CD4-positive, alpha-beta T cell (primary cell): ENCODE results near the gene CHD9NB. TPM values are rescaled to one million over a fixed set of nuclear protein-coding genes. Genes with fewer than 3 reads are reported as not detected.

Experiments
- ATAC-seq: fragments of 200-7000 bp; cut with Tn5 transposase; one replicate; pipeline ENCODE4 v1.10.0; 2022; ENCODE audit warnings: mild to moderate bottlenecking; ENCODE audit not compliant: poor library complexity
- CTCF ChIA-PET: fragments of 350-600 bp; sonication (Branson Sonifier 250); formaldehyde crosslinking; loops from one replicate; lab custom pipeline; 2021; ENCODE audit warnings: antibody characterized with exemption, inconsistent platforms; lab: Charles Lee
- POLR2A ChIA-PET: fragments of 350-600 bp; sonication (Branson Sonifier 250); formaldehyde crosslinking; loops from one replicate; lab custom pipeline; 2021; ENCODE audit warnings: antibody characterized with exemption, inconsistent platforms; lab: Charles Lee
- DNase-seq, 14 experiments: peaks; one replicate each; pipeline ENCODE4 v3.0.0-alpha.2; 2013 to 2020; ENCODE audit warnings: mixed read lengths in 2 of 14
- H3K27ac ChIP-seq, 2 donors: one replicate each; pipeline versions ENCODE4 v1.5.1 to v1.7.0; 2013; ENCODE audit warnings: low read length in 2 of 2, low read depth in 1 of 2, mild to moderate bottlenecking in 1 of 2
- H3K27me3 ChIP-seq, 2 experiments: 1 replicate in 1 of 2; 2 replicates in 1 of 2; pipeline versions ENCODE4 v1.6.1 to v1.7.0; 2013; ENCODE audit warnings: low read length in 2 of 2, control low read depth in 1 of 2, mild to moderate bottlenecking in 1 of 2, moderate library complexity in 1 of 2; ENCODE audit not compliant: insufficient read depth in 2 of 2, control insufficient read depth in 1 of 2
- H3K36me3 ChIP-seq: one replicate; pipeline ENCODE4 v1.6.1; 2013; ENCODE audit warnings: low read length, control low read depth; ENCODE audit not compliant: insufficient read depth
- H3K4me1 ChIP-seq: one replicate; pipeline ENCODE4 v1.6.1; 2013; ENCODE audit warnings: low read length, control low read depth; ENCODE audit not compliant: insufficient read depth
- H3K4me3 ChIP-seq: one replicate; pipeline ENCODE4 v1.5.1; 2013; ENCODE audit warnings: mild to moderate bottlenecking, low read length, moderate library complexity
- H3K9me3 ChIP-seq, 2 experiments: 1 replicate in 1 of 2; 2 replicates in 1 of 2; pipeline versions ENCODE4 v1.6.1 to v1.7.0; 2013; ENCODE audit warnings: low read length in 2 of 2, mild to moderate bottlenecking in 2 of 2, control low read depth in 1 of 2, moderate library complexity in 1 of 2; ENCODE audit not compliant: control insufficient read depth in 1 of 2, insufficient read depth in 1 of 2
- H3K27ac Mint-ChIP-seq: one replicate; pipeline ENCODE4 v1.8.0; 2020; ENCODE audit warnings: mixed read lengths
- H3K27me3 Mint-ChIP-seq: one replicate; pipeline ENCODE4 v1.8.0; 2021; ENCODE audit warnings: mixed read lengths
- H3K36me3 Mint-ChIP-seq: one replicate; pipeline ENCODE4 v1.8.0; 2021; ENCODE audit warnings: low read depth, mixed read lengths
- H3K4me1 Mint-ChIP-seq: one replicate; pipeline ENCODE4 v1.8.0; 2021; ENCODE audit warnings: low read depth, mixed read lengths
- H3K4me3 Mint-ChIP-seq: one replicate; pipeline ENCODE4 v1.8.0; 2020; ENCODE audit warnings: mild to moderate bottlenecking, mixed read lengths
- H3K9me3 Mint-ChIP-seq: one replicate; pipeline ENCODE4 v1.8.0; 2020; ENCODE audit warnings: mixed read lengths
- intact Hi-C, 2 experiments: fragments of 100-400 bp; cut with DNase I in 1 of 2; cut with micrococcal nuclease in 1 of 2; formaldehyde crosslinking; loops; one replicate each; pipeline versions ENCODE4 v1.15.1 to v1.9.0; 2023 to 2025; cut with DNase I, micrococcal nuclease
- total RNA-seq, 174 experiments: library from RNA in 2 of 174; stranded (reverse) in 2 of 174; gene quantifications; one replicate each; pipeline ENCODE4 v1.2.3 and lab custom pipeline; 2021 to 2026
- TF ChIP-seq, protein P1 (sequence below): fragments of 200-600 bp; IDR thresholded peaks from one replicate; pipeline ENCODE4 v1.8.0; 2022; ENCODE audit warnings: antibody characterized with exemption, mild to moderate bottlenecking

Gene CHD9NB
- total RNA-seq, 2 experiments from 2014 or later: not detected

DNA sequence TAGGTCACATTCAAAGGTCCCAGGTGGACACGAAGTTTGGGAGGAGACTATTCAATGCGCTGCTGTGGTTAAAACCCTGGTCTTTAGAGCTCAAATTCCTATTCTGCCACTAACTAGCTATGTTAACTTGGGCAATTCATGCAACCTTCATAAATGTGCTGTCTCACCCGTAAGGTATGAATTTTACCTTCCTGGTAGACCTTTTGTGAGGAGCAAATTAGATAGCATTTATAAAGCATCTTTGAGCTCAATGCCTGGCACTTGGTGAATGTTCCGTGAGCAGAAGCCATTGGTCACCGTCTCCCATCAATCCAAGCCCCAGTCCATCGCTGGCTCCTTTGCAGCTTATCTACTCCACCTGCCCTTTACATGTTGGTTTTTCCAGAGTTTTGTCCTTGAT is 16.6 kb downstream of the CHD9NB start:
- TF ChIP-seq, protein P1, sequence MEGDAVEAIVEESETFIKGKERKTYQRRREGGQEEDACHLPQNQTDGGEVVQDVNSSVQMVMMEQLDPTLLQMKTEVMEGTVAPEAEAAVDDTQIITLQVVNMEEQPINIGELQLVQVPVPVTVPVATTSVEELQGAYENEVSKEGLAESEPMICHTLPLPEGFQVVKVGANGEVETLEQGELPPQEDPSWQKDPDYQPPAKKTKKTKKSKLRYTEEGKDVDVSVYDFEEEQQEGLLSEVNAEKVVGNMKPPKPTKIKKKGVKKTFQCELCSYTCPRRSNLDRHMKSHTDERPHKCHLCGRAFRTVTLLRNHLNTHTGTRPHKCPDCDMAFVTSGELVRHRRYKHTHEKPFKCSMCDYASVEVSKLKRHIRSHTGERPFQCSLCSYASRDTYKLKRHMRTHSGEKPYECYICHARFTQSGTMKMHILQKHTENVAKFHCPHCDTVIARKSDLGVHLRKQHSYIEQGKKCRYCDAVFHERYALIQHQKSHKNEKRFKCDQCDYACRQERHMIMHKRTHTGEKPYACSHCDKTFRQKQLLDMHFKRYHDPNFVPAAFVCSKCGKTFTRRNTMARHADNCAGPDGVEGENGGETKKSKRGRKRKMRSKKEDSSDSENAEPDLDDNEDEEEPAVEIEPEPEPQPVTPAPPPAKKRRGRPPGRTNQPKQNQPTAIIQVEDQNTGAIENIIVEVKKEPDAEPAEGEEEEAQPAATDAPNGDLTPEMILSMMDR: no peak
- Histone ChIP-seq H3K36me3 (no peaks in the 10 kb centered on the region), H3K4me3 (no peak overlapping the region), H3K27me3 (no peaks in the 10 kb centered on the region), H3K4me1 (no peaks in the 10 kb centered on the region), H3K27ac (no peak overlapping the region), H3K9me3 (no peaks in the 10 kb centered on the region)
- intact Hi-C loops: no loop called here
- CTCF ChIA-PET: interaction anchor here (1.4 kb wide), 1 partner anchor 19 kb away, joined by 3 read pairs; the partner anchor contains the start of gene CHD9
- Mint-ChIP-seq H3K4me1 (no peaks in the 10 kb centered on the region), H3K9me3 (no peaks in the 10 kb centered on the region), H3K27ac (no peak overlapping the region), H3K4me3 (no peak overlapping the region), H3K27me3 (peaks cover 35% of the 10 kb centered on the region), H3K36me3 (no peaks in the 10 kb centered on the region)
- POLR2A ChIA-PET: no interaction called here
- DNase-seq: no peak
- no peak for ATAC-seq

DNA sequence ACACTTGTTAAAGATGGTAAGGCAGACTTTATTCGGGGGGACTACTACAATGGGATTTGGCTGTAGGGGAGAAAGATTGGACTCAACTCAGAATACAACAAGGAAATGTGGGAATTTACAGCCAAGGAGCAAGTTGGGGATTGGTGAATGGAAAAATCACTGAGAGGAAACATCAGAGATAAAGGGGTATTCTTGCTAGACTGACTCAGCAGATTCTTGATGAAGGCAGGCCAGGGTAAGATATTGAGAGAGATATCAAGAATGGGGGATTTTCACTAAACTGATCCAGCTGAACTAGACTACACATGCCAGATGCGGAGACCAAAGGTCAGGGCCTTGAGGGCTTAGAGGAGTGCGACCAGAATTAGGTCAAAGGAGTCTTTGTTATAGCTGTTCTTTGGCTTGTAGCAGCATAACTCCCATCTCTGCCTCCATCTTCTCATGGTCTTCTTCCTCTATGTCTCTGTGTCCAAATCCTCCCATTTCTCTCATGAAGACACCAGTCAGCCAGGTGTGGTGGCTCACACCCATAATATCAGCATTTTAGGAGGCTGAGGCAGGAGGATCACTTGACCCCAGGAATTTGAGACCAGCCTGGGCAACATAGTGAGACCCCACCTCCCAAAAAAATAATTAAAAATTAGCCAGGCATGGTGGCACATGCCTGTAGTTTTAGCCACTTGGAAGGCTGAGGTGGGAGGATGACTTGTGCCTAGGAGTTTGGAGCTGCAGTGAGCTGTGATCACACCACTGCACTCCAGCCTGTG is 17.3 kb downstream of the CHD9NB start:
- Mint-ChIP-seq H3K27me3 (peaks cover 35% of the 10 kb centered on the region), H3K9me3 (no peaks in the 10 kb centered on the region), H3K4me1 (no peaks in the 10 kb centered on the region), H3K27ac (no peak overlapping the region), H3K36me3 (no peaks in the 10 kb centered on the region), H3K4me3 (no peak overlapping the region)
- Histone ChIP-seq H3K27me3 (no peaks in the 10 kb centered on the region), H3K36me3 (no peaks in the 10 kb centered on the region), H3K4me3 (no peak overlapping the region), H3K27ac (no peak overlapping the region), H3K4me1 (no peaks in the 10 kb centered on the region), H3K9me3 (no peaks in the 10 kb centered on the region)
- ATAC-seq (no peak), DNase-seq (no peak)
- POLR2A ChIA-PET: no interaction called here
- TF ChIP-seq, protein P1: no peak
- intact Hi-C loops: no loop called here
- CTCF ChIA-PET: interaction anchor here (1.4 kb wide), 1 partner anchor 20 kb away, joined by 3 read pairs; the partner anchor contains the start of gene CHD9

DNA sequence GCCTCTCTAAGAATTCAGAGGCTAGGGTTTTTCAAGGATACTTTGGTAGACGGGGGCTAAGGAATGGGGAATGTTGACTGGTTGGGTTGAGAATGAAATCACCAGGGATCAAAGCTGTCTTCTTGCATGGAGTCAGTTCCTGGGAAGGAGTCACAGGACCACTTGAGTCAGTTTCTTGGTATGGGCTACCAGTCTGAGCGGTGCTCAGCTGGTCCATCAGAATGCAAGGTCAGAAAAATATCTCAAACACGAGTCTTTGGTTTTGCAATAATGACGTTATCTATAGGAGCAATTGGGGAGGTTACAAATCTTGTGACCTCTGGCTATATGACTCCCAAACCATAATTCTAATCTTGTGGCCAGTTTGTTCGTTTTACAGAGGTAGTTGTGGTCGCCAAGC is 18.4 kb downstream of the CHD9NB start:
- Histone ChIP-seq H3K4me1 (no peaks in the 10 kb centered on the region), H3K27ac (no peak overlapping the region), H3K9me3 (no peaks in the 10 kb centered on the region), H3K36me3 (no peaks in the 10 kb centered on the region), H3K27me3 (no peaks in the 10 kb centered on the region), H3K4me3 (no peak overlapping the region)
- ChIA-PET POLR2A (no interaction called here), CTCF (no interaction called here)
- intact Hi-C loops: no loop called here
- Mint-ChIP-seq H3K4me3 (no peak overlapping the region), H3K9me3 (no peaks in the 10 kb centered on the region), H3K27ac (no peak overlapping the region), H3K27me3 (peaks cover 35% of the 10 kb centered on the region), H3K36me3 (no peaks in the 10 kb centered on the region), H3K4me1 (no peaks in the 10 kb centered on the region)
- TF ChIP-seq, protein P1: no peak
- DNase-seq: no peak
- ATAC-seq: no peak
